ENCODE data around the gene JAG1. TPM values are rescaled to one million over a fixed set of nuclear protein-coding genes. Genes with fewer than 3 reads are reported as not detected.
A peak's percentile ranks its signal among the peaks of the same experiment; 100 is the strongest.

Gene JAG1
- 6.2 and 8.3 TPM in 2 replicates for total RNA-seq (2014; rRNA removed)
- 3.7 TPM for polyA plus RNA-seq (2012)

- DNase-seq (ENCODE audit: low read depth): peak; percentile 89
These were observed at the start of gene JAG1 for GRCh38 chr20:10673842-10674683. JAG1 (minus strand) TSS chr20:10673999; CDS start chr20:10673530, 469 bp downstream.

GRCh38 chr20:10721976-10722375, 48.2 kb upstream of the JAG1 start:
- DNase-seq (ENCODE audit: low read depth): no peak

GRCh38 chr20:10721137-10721896, 47.5 kb upstream of the JAG1 start:
- DNase-seq (ENCODE audit: low read depth): no peak

- DNase-seq (ENCODE audit: low read depth): no peak
These were observed 46.8 kb upstream of the JAG1 start for GRCh38 chr20:10720565-10720964.

- DNase-seq (ENCODE audit: low read depth): no peak
These were observed 46.1 kb upstream of the JAG1 start for GRCh38 chr20:10719740-10720385.

GRCh38 chr20:10718661-10719060, 44.9 kb upstream of the JAG1 start:
- DNase-seq (ENCODE audit: low read depth): no peak

- no peak for DNase-seq (ENCODE audit: low read depth)
These were observed 43.1 kb upstream of the JAG1 start for GRCh38 chr20:10716855-10717254.

- peak; percentile 44 for DNase-seq (ENCODE audit: low read depth)
These were observed 41.2 kb upstream of the JAG1 start for GRCh38 chr20:10715035-10715434.

- no peak for DNase-seq (ENCODE audit: low read depth)
These were observed 40.6 kb upstream of the JAG1 start for GRCh38 chr20:10714236-10714975.

- DNase-seq (ENCODE audit: low read depth): no peak
These were observed 39.4 kb upstream of the JAG1 start for GRCh38 chr20:10713161-10713560.

- DNase-seq (ENCODE audit: low read depth): no peak
These were observed 38.2 kb upstream of the JAG1 start for GRCh38 chr20:10711903-10712451.

- DNase-seq (ENCODE audit: low read depth): no peak
These were observed 37.4 kb upstream of the JAG1 start for GRCh38 chr20:10710991-10711775.

- DNase-seq (ENCODE audit: low read depth): no peak
These were observed 36.1 kb upstream of the JAG1 start for GRCh38 chr20:10709916-10710315.

- peak; percentile 38 for DNase-seq (ENCODE audit: low read depth)
These were observed 34.8 kb upstream of the JAG1 start for GRCh38 chr20:10708351-10709185.

GRCh38 chr20:10707791-10708190, 34.0 kb upstream of the JAG1 start:
- no peak for DNase-seq (ENCODE audit: low read depth)

- DNase-seq (ENCODE audit: low read depth): no peak
These were observed 33.3 kb upstream of the JAG1 start for GRCh38 chr20:10707068-10707467.

- DNase-seq (ENCODE audit: low read depth): no peak
These were observed 32.6 kb upstream of the JAG1 start for GRCh38 chr20:10706460-10706811.

GRCh38 chr20:10705801-10706459, 32.1 kb upstream of the JAG1 start:
- DNase-seq (ENCODE audit: low read depth): no peak

GRCh38 chr20:10701607-10702006, 27.8 kb upstream of the JAG1 start:
- DNase-seq (ENCODE audit: low read depth): no peak

All from LHCN-M2 (cell line).